GM18909 (cell line): ENCODE measurements around the gene CGNL1.

Source experiments
- ATAC-seq: cut with Tn5 transposase; IDR thresholded peaks from one replicate; pipeline ENCODE4 v1.9.1; 2021; ENCODE audit warnings: mild to moderate bottlenecking; ENCODE audit not compliant: unreplicated experiment, poor library complexity

The CGNL1 gene

GRCh38 chr15:57382969-57383368, 6.7 kb downstream of the CGNL1 start:
- no peak for ATAC-seq

GRCh38 chr15:57384024-57384423, 7.7 kb downstream of the CGNL1 start:
- ATAC-seq: no peak

- no peak for ATAC-seq
Measured at GRCh38 chr15:57384816-57385215, 8.5 kb downstream of the CGNL1 start.

GRCh38 chr15:57385923-57386390, 9.7 kb downstream of the CGNL1 start:
- ATAC-seq: no peak

GRCh38 chr15:57386976-57387375, 10.7 kb downstream of the CGNL1 start:
- no peak for ATAC-seq

GRCh38 chr15:57387564-57388076, 11.3 kb downstream of the CGNL1 start:
- ATAC-seq: no peak

- ATAC-seq: no peak
Measured at GRCh38 chr15:57388464-57388863, 12.2 kb downstream of the CGNL1 start.

GRCh38 chr15:57389991-57390390, 13.7 kb downstream of the CGNL1 start:
- no peak for ATAC-seq

GRCh38 chr15:57390583-57390982, 14.3 kb downstream of the CGNL1 start:
- no peak for ATAC-seq

- ATAC-seq: no peak
Measured at GRCh38 chr15:57391537-57391936, 15.2 kb downstream of the CGNL1 start.

GRCh38 chr15:57393061-57393460, 16.8 kb downstream of the CGNL1 start:
- no peak for ATAC-seq

- no peak for ATAC-seq
Measured at GRCh38 chr15:57395292-57395691, 19.0 kb downstream of the CGNL1 start.

- ATAC-seq: no peak
Measured at GRCh38 chr15:57398336-57398735, 22.0 kb downstream of the CGNL1 start.

GRCh38 chr15:57401546-57401945, 25.2 kb downstream of the CGNL1 start:
- ATAC-seq: no peak

GRCh38 chr15:57403017-57403416, 26.7 kb downstream of the CGNL1 start:
- no peak for ATAC-seq

- ATAC-seq: no peak
Measured at GRCh38 chr15:57403566-57404325, 27.4 kb downstream of the CGNL1 start.

GRCh38 chr15:57405133-57405532, 28.8 kb downstream of the CGNL1 start:
- no peak for ATAC-seq

- no peak for ATAC-seq
Measured at GRCh38 chr15:57406062-57406772, 29.9 kb downstream of the CGNL1 start.

- no peak for ATAC-seq
Measured at GRCh38 chr15:57410373-57410772, 34.1 kb downstream of the CGNL1 start.

- ATAC-seq: no peak
Measured at GRCh38 chr15:57411945-57412768, 35.9 kb downstream of the CGNL1 start.

GRCh38 chr15:57415602-57416001, 39.3 kb downstream of the CGNL1 start:
- ATAC-seq: no peak
